ENCODE data around the gene KNDC1. TPM values are rescaled to one million over a fixed set of nuclear protein-coding genes. Genes with fewer than 3 reads are reported as not detected.

The KNDC1 gene
- total RNA-seq, 5 donors from 2014 or later (not counting 1 experiment from before 2014, with no cell fraction given), result 0.09 to 1.2 (median 0.35) TPM

- 91% methylated on average over 29 of the region's 35 CpGs for WGBS (ENCODE audit: insufficient coverage)
- ChIA-PET POLR2A (interaction anchor here in 1 of 2 donors (0.6 kb wide), 1 partner anchor 824 kb away, joined by 3 read pairs; no protein-coding TSS in a partner anchor), CTCF (no interaction called here)
- Mint-ChIP-seq H3K36me3 (peaks cover 5% of the 10 kb centered on the region), H3K4me3 (no peak overlapping the region), H3K27me3 (no peaks in the 10 kb centered on the region), H3K27ac (no peak overlapping the region), H3K9me3 (no peaks in the 10 kb centered on the region), H3K4me1 (peaks cover 14 to 18% (median 14%) of the 10 kb centered on the region in 3 donors)
- DNase-seq (no peak), ATAC-seq (replicated peaks in 1 of 4) (no peak)
- Histone ChIP-seq H3K36me3 (ENCODE audit: control insufficient read depth in 2 of 2, extremely low read depth in 1 of 2, insufficient read depth in 1 of 2, low read length in 1 of 2) (peaks cover 20 to 59% of the 10 kb centered on the region in 2 donors), H3K27me3 (replicated peaks in 1 of 2; ENCODE audit: control insufficient read depth in 2 of 2, extremely low read depth in 1 of 2, insufficient read depth in 2 of 2, low read length in 1 of 2) (no peaks in the 10 kb centered on the region), H3K9me3 (no peaks in the 10 kb centered on the region), H3K4me3 (ENCODE audit: control insufficient read depth in 1 of 2, extremely low read depth in 1 of 2, low read length in 1 of 2) (no peak overlapping the region), H3K27ac (ENCODE audit: low read length) (no peak overlapping the region), H3K4me1 (ENCODE audit: control insufficient read depth in 1 of 2, extremely low read depth in 1 of 2, insufficient read depth in 2 of 2, low read length in 2 of 2) (peaks cover 10 to 34% of the 10 kb centered on the region in 2 experiments)
These were observed 111.7 kb downstream of the KNDC1 start for GRCh38 chr10:133271521-133272300.

- H3K4me1 Mint-ChIP-seq, result peaks cover 14 to 18% (median 14%) of the 10 kb centered on the region in 3 donors
- no peaks in the 10 kb centered on the region for H3K27me3 ChIP-seq (replicated peaks in 1 of 2; ENCODE audit: control insufficient read depth in 2 of 2, extremely low read depth in 1 of 2, insufficient read depth in 2 of 2, low read length in 1 of 2)
- ATAC-seq (replicated peaks in 1 of 4) (no peak), DNase-seq (no peak)
- H3K4me3 ChIP-seq (ENCODE audit: control insufficient read depth in 1 of 2, extremely low read depth in 1 of 2, low read length in 1 of 2), result no peak overlapping the region
- ChIA-PET POLR2A (interaction anchor here in 1 of 2 donors (0.6 kb wide), 1 partner anchor 825 kb away, joined by 3 read pairs; no protein-coding TSS in a partner anchor), CTCF (no interaction called here)
- no peaks in the 10 kb centered on the region for H3K9me3 Mint-ChIP-seq
- peaks cover 5% of the 10 kb centered on the region for H3K36me3 Mint-ChIP-seq
- no peak overlapping the region for H3K27ac ChIP-seq (ENCODE audit: low read length)
- H3K4me3 Mint-ChIP-seq, result no peak overlapping the region
- H3K27ac Mint-ChIP-seq, result no peak overlapping the region
- no peaks in the 10 kb centered on the region for H3K27me3 Mint-ChIP-seq
- H3K4me1 ChIP-seq (ENCODE audit: control insufficient read depth in 1 of 2, extremely low read depth in 1 of 2, insufficient read depth in 2 of 2, low read length in 2 of 2), result peaks cover 10 to 41% of the 10 kb centered on the region in 2 experiments
- no peaks in the 10 kb centered on the region for H3K9me3 ChIP-seq
- H3K36me3 ChIP-seq (ENCODE audit: control insufficient read depth in 2 of 2, extremely low read depth in 1 of 2, insufficient read depth in 1 of 2, low read length in 1 of 2), result peaks cover 20 to 55% of the 10 kb centered on the region in 2 donors
- WGBS (ENCODE audit: insufficient coverage), result 74% methylated on average over 10 of the region's 29 CpGs
These were observed 112.4 kb downstream of the KNDC1 start for GRCh38 chr10:133272301-133272963.

GRCh38 chr10:133272964-133273420, 113.0 kb downstream of the KNDC1 start:
- WGBS (ENCODE audit: insufficient coverage), result 95% methylated on average over 21 of the region's 25 CpGs
- Histone ChIP-seq H3K4me3 (ENCODE audit: control insufficient read depth in 1 of 2, extremely low read depth in 1 of 2, low read length in 1 of 2) (no peak overlapping the region), H3K27me3 (replicated peaks in 1 of 2; ENCODE audit: control insufficient read depth in 2 of 2, extremely low read depth in 1 of 2, insufficient read depth in 2 of 2, low read length in 1 of 2) (no peaks in the 10 kb centered on the region), H3K36me3 (ENCODE audit: control insufficient read depth in 2 of 2, extremely low read depth in 1 of 2, insufficient read depth in 1 of 2, low read length in 1 of 2) (peaks cover 20 to 55% of the 10 kb centered on the region in 2 donors), H3K27ac (ENCODE audit: low read length) (no peak overlapping the region), H3K4me1 (ENCODE audit: control insufficient read depth in 1 of 2, extremely low read depth in 1 of 2, insufficient read depth in 2 of 2, low read length in 2 of 2) (peaks cover 10 to 46% of the 10 kb centered on the region in 2 experiments), H3K9me3 (no peaks in the 10 kb centered on the region)
- Mint-ChIP-seq H3K4me3 (no peak overlapping the region), H3K36me3 (peaks cover 5% of the 10 kb centered on the region), H3K4me1 (peaks cover 19 to 23% (median 20%) of the 10 kb centered on the region in 3 donors), H3K27ac (no peak overlapping the region), H3K27me3 (no peaks in the 10 kb centered on the region), H3K9me3 (no peaks in the 10 kb centered on the region)
- ATAC-seq (replicated peaks in 1 of 4) (no peak), DNase-seq (no peak)
- POLR2A ChIA-PET, result no interaction called here
- CTCF ChIA-PET, result no interaction called here

- Histone ChIP-seq H3K27me3 (replicated peaks in 1 of 2; ENCODE audit: control insufficient read depth in 2 of 2, extremely low read depth in 1 of 2, insufficient read depth in 2 of 2, low read length in 1 of 2) (no peaks in the 10 kb centered on the region), H3K4me3 (ENCODE audit: control insufficient read depth in 1 of 2, extremely low read depth in 1 of 2, low read length in 1 of 2) (no peak overlapping the region), H3K4me1 (ENCODE audit: control insufficient read depth in 1 of 2, extremely low read depth in 1 of 2, insufficient read depth in 2 of 2, low read length in 2 of 2) (peaks cover 10 to 53% of the 10 kb centered on the region in 2 experiments), H3K36me3 (ENCODE audit: control insufficient read depth in 2 of 2, extremely low read depth in 1 of 2, insufficient read depth in 1 of 2, low read length in 1 of 2) (peaks cover 20 to 49% of the 10 kb centered on the region in 2 donors), H3K27ac (ENCODE audit: low read length) (peak overlapping the region; percentile 27), H3K9me3 (no peaks in the 10 kb centered on the region)
- H3K27me3 Mint-ChIP-seq, result no peaks in the 10 kb centered on the region
- no peak for ATAC-seq (replicated peaks in 1 of 4)
- ChIA-PET CTCF (no interaction called here), POLR2A (interaction anchor here in 1 of 2 donors (0.5 kb wide), 1 partner anchor 8 kb away, joined by 3 read pairs; no protein-coding TSS in a partner anchor)
- DNase-seq, result no peak
- H3K27ac Mint-ChIP-seq, result no peak overlapping the region
- peaks cover 25 to 29% (median 26%) of the 10 kb centered on the region in 3 donors for H3K4me1 Mint-ChIP-seq
- H3K4me3 Mint-ChIP-seq, result no peak overlapping the region
- H3K9me3 Mint-ChIP-seq, result no peaks in the 10 kb centered on the region
- H3K36me3 Mint-ChIP-seq, result peaks cover 5% of the 10 kb centered on the region
- 95% methylated on average over 22 of the region's 28 CpGs for WGBS (ENCODE audit: insufficient coverage)
These were observed 113.6 kb downstream of the KNDC1 start for GRCh38 chr10:133273534-133274143.

GRCh38 chr10:133274751-133275683, 115.0 kb downstream of the KNDC1 start:
- Mint-ChIP-seq H3K27ac (peak overlapping the region; percentile 84 to 86), H3K36me3 (peaks cover 3% of the 10 kb centered on the region), H3K9me3 (no peaks in the 10 kb centered on the region), H3K4me3 (peak overlapping the region; percentile 82 to 89 (median 82)), H3K27me3 (no peaks in the 10 kb centered on the region), H3K4me1 (peaks cover 27 to 40% (median 38%) of the 10 kb centered on the region in 3 donors)
- WGBS (ENCODE audit: insufficient coverage), result 4% methylated on average over 20 of the region's 26 CpGs
- Histone ChIP-seq H3K36me3 (ENCODE audit: control insufficient read depth in 2 of 2, extremely low read depth in 1 of 2, insufficient read depth in 1 of 2, low read length in 1 of 2) (peaks cover 13 to 40% of the 10 kb centered on the region in 2 donors), H3K4me3 (ENCODE audit: control insufficient read depth in 1 of 2, extremely low read depth in 1 of 2, low read length in 1 of 2) (peak overlapping the region; percentile 41 to 89), H3K27ac (ENCODE audit: low read length) (peak overlapping the region; percentile 97), H3K9me3 (no peaks in the 10 kb centered on the region), H3K27me3 (replicated peaks in 1 of 2; ENCODE audit: control insufficient read depth in 2 of 2, extremely low read depth in 1 of 2, insufficient read depth in 2 of 2, low read length in 1 of 2) (no peaks in the 10 kb centered on the region), H3K4me1 (ENCODE audit: control insufficient read depth in 1 of 2, extremely low read depth in 1 of 2, insufficient read depth in 2 of 2, low read length in 2 of 2) (peaks cover 12 to 66% of the 10 kb centered on the region in 2 experiments)
- ChIA-PET CTCF (interaction anchor here in 1 of 2 donors (0.8 to 1.0 kb wide), 3 partner anchors 11 to 33 kb away, joined by 3 to 4 read pairs (median 3); no protein-coding TSS in a partner anchor), POLR2A (interaction anchor here (0.7 to 2.2 kb wide), 5 partner anchors 8 to 33 kb away, joined by 3 to 11 read pairs (median 4); no protein-coding TSS in a partner anchor)
- peak; percentile 44 to 77 (median 51) for ATAC-seq (replicated peaks in 1 of 4)
- DNase-seq, result peak; percentile 43 to 92 (median 83)
